ENCODE data around the gene SLC25A28.

DNA sequence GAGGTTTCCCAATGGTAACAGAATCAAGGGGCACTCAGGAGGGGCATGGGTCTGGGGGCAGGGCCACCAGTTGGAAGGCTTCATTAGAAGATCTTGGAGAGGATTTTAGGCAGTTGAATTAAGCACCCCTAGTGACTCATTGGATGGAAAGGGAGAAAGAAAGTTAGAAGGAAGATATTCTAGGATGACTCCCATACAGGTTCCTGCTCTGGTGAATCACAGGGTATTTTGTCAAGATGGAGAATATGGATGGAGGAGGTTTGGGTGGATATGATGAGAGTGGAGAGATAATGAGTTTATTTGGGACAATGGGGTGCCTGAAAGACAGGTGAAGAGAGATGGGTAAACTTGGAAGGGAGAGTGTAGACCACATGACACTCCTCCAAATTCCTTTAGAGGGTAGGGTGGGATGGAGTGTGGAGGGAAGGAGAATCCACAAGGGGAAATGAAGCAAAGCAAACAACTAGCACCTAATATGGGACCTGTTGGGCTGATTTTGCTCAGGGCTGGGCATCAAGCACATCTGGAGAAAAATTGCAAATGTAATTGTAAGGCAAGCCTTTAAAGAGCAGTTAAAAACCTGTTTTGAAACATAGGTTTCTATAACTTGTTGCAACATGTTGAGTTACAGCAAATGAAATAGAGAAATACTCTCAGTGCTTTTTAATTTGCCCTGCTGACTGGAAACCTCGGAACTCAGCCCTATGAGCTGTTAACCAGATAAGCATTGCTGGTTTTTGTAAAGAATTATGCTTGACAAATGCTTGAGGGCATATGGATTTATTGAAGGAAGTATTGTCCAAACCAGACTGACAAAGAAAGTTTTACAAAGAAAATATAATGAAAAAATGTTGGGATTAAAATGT, 36.2 kb upstream of the SLC25A28 start:
- TF ChIP-seq, protein P1, sequence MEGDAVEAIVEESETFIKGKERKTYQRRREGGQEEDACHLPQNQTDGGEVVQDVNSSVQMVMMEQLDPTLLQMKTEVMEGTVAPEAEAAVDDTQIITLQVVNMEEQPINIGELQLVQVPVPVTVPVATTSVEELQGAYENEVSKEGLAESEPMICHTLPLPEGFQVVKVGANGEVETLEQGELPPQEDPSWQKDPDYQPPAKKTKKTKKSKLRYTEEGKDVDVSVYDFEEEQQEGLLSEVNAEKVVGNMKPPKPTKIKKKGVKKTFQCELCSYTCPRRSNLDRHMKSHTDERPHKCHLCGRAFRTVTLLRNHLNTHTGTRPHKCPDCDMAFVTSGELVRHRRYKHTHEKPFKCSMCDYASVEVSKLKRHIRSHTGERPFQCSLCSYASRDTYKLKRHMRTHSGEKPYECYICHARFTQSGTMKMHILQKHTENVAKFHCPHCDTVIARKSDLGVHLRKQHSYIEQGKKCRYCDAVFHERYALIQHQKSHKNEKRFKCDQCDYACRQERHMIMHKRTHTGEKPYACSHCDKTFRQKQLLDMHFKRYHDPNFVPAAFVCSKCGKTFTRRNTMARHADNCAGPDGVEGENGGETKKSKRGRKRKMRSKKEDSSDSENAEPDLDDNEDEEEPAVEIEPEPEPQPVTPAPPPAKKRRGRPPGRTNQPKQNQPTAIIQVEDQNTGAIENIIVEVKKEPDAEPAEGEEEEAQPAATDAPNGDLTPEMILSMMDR (IDR thresholded peaks at IDR 0.05) = no peak
- TF ChIP-seq EP300 (IDR thresholded peaks at IDR 0.05; ENCODE audit: low read depth) (no peak), POLR2A (IDR thresholded peaks at IDR 0.05) (no peak), POLR2AphosphoS5 (IDR thresholded peaks at IDR 0.05) (no peak)

Data from transverse colon (tissue), 4 donors.